Cardiac fibroblast (primary cell): ENCODE data around the gene MISP3.

ENCODE experiments used
- DNase-seq, 2 donors: peaks; one replicate each; pipeline versions ENCODE4 v3.0.0 to v3.0.0-alpha.2; 2010; ENCODE audit warnings: low read depth in 2 of 2
- H3K4me3 ChIP-seq, 2 donors: replicated peaks in 1 of 2; 1 replicate in 1 of 2; 2 replicates in 1 of 2; pipeline ENCODE4 v1.5.1; 2011; ENCODE audit warnings: low read depth in 2 of 2, low read length in 2 of 2, mild to moderate bottlenecking in 2 of 2, moderate library complexity in 1 of 2
- TF ChIP-seq, protein P1 (sequence below): IDR thresholded peaks from one replicate; pipeline ENCODE4 v1.5.1; 2011; ENCODE audit warnings: low read depth, mild to moderate bottlenecking, low read length, inconsistent platforms

MISP3 gene

GRCh38 chr19:14115756-14116155, 43.2 kb downstream of the MISP3 start:
- no peak overlapping the region for H3K4me3 ChIP-seq
- TF ChIP-seq, protein P1, sequence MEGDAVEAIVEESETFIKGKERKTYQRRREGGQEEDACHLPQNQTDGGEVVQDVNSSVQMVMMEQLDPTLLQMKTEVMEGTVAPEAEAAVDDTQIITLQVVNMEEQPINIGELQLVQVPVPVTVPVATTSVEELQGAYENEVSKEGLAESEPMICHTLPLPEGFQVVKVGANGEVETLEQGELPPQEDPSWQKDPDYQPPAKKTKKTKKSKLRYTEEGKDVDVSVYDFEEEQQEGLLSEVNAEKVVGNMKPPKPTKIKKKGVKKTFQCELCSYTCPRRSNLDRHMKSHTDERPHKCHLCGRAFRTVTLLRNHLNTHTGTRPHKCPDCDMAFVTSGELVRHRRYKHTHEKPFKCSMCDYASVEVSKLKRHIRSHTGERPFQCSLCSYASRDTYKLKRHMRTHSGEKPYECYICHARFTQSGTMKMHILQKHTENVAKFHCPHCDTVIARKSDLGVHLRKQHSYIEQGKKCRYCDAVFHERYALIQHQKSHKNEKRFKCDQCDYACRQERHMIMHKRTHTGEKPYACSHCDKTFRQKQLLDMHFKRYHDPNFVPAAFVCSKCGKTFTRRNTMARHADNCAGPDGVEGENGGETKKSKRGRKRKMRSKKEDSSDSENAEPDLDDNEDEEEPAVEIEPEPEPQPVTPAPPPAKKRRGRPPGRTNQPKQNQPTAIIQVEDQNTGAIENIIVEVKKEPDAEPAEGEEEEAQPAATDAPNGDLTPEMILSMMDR: no peak
- no peak for DNase-seq

GRCh38 chr19:14116525-14116917, 43.9 kb downstream of the MISP3 start:
- TF ChIP-seq, protein P1: no peak
- H3K4me3 ChIP-seq: peak overlapping the region; percentile 80 to 95
- DNase-seq: no peak

DNA sequence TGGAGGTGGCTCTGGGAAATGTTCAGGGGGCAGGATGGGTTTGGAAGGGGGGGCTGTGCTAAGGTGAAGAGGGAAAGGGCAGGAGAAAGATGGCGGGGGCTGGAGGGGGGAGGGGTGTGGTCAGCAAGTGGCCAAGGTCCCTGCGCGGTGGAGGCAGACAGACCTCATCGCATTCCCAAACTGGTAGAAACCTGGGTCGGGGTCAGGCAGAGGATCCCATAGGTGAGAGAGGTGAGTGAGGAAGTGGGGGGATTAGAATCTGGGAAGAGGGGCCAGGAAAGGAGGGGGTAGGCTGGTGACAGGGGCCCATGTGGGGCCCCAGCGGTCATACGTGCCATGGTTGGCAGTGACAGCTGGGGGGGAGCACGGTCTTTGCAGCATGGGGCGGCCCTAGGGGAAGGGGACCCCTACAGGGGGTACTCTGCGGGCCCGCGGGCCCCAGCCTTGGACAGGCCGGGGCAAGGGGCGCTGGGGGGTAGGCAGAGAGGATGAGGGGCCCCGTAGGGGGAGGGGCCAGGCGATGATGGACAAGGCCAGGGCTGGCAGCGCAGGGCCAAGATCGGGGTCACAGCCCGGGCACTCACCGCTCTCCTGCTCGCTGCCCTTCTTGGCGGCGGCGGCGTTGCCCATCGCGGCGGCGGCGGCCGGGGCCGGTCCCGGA, 44.5 kb downstream of the MISP3 start:
- no peak for DNase-seq
- H3K4me3 ChIP-seq: peak overlapping the region; percentile 80 to 95
- TF ChIP-seq, protein P1: no peak

DNA sequence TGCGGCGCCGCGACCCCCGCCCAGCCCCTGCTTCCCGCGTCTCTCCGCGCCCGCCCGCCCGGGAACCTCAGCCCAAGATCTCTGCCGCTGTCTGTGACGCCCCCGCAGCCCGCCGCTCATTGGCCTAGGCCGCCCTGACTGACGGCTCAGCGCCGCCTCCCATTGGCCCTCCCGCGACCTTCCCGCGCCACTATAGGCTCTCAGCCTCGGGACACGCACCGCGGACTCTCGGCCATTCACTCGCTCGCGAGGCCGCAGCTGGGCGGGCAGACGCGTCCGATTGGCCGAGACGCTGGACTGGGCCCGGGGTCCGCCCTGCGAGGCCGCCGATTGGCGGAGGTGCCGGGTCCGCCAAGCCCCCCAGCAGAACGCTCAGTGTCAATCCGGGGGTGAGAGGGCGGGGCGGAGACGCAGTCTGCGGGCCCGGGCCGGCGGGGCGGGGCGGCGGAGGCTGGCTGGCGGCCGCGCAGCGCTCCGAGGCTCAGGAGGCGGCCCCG, 45.1 kb downstream of the MISP3 start, which contains the start of gene PRKACA:
Gene PRKACA (minus strand): TSS at position 95 of the 497 bp plus-strand sequence. CDS start 215 bp downstream, outside the sequence.
- TF ChIP-seq, protein P1: no peak
- peak; percentile 98 to 99 for DNase-seq
- peak within 1 kb of the TSS; percentile 80 to 95 for H3K4me3 ChIP-seq

- H3K4me3 ChIP-seq: peak overlapping the region; percentile 39 to 51
- TF ChIP-seq, protein P1: no peak
- peak; percentile 69 to 88 for DNase-seq
Observed at GRCh38 chr19:14118165-14119051, 45.8 kb downstream of the MISP3 start.

DNA sequence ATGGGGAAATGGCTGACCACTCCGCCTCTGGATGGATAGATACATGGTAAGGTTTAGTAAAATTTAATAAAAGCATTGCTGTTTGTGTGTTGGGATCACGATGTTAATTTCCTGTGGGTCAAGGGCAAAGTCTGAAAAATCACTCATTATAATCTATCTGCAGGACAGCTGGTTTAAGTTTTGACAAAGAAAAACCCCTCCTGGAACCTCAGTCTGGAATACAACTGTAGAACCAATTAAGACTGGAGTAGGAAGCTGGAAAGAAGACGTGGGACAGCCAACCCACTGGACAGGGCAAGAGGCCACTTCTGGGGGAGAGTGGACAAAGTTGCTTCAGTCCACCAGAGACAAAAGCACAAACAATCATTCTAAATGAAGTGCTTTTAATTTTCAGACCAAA, 46.6 kb downstream of the MISP3 start:
- no peak overlapping the region for H3K4me3 ChIP-seq
- DNase-seq: no peak
- TF ChIP-seq, protein P1: no peak
